C4-2B (cell line): ENCODE measurements around the gene HOXD11.

Experiments
- CTCF ChIP-seq: fragments of 450-650 bp; conservative IDR thresholded peaks from 2 replicates; pipeline ENCODE4 v1.5.1; 2017; ENCODE audit warnings: mild to moderate bottlenecking
- ZFX ChIP-seq: fragments of 450-650 bp; IDR thresholded peaks from 2 replicates; pipeline ENCODE4 v1.6.1; 2017

- TF ChIP-seq CTCF = no peak
- TF ChIP-seq ZFX = no peak
These were observed 3.9 kb upstream of the HOXD11 start for GRCh38 chr2:176103194-176103593.
